HFF-Myc (cell line): ENCODE data around the gene SLAIN2.

Experiments
- DNase-seq: peaks from one replicate; pipeline ENCODE4 v3.0.0-alpha.2; 2011; ENCODE audit warnings: low read depth; ENCODE audit errors: extremely low read depth
- H3K4me3 ChIP-seq: replicated peaks from 2 replicates; pipeline ENCODE4 v1.5.1; 2011; ENCODE audit warnings: low read depth, mild to moderate bottlenecking, control low read depth, low read length
- CTCF ChIP-seq: IDR thresholded peaks from 2 replicates; pipeline ENCODE4 v1.5.1; 2012; ENCODE audit warnings: mild to moderate bottlenecking, low read depth, low read length, control low read depth; ENCODE audit errors: missing control alignments

SLAIN2 gene

DNA sequence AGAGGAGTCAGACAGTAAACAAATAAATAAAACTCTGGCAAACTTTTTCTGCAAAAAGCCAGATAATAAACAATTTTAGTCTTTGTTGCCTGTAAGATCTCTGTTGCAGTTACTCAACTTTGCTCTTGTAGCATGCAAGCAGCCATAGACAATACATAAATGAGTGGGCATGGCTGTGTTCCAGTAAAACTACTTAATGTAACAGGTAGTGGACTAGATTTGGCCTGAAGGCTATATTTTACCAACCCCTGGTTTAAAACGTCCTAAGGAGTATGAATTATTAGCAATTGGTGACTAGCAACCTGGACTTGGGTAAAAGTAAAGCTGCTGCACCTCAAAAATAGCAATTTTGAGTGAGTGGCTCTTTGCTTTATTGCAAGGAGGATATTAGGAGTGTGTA, 30.9 kb downstream of the SLAIN2 start:
- DNase-seq, result no peak

GRCh38 chr4:48375651-48376304, 34.4 kb downstream of the SLAIN2 start:
- no peak overlapping the region for H3K4me3 ChIP-seq
- no peak for TF ChIP-seq CTCF
- DNase-seq, result peak; percentile 56

More for the DNA sequence above, 30.9 kb downstream of the SLAIN2 start:
- H3K4me3 ChIP-seq, result no peak overlapping the region
- no peak for TF ChIP-seq CTCF

- TF ChIP-seq CTCF, result no peak
- DNase-seq, result no peak
- H3K4me3 ChIP-seq, result no peak overlapping the region
Measured at GRCh38 chr4:48379587-48380180, 38.4 kb downstream of the SLAIN2 start.

DNA sequence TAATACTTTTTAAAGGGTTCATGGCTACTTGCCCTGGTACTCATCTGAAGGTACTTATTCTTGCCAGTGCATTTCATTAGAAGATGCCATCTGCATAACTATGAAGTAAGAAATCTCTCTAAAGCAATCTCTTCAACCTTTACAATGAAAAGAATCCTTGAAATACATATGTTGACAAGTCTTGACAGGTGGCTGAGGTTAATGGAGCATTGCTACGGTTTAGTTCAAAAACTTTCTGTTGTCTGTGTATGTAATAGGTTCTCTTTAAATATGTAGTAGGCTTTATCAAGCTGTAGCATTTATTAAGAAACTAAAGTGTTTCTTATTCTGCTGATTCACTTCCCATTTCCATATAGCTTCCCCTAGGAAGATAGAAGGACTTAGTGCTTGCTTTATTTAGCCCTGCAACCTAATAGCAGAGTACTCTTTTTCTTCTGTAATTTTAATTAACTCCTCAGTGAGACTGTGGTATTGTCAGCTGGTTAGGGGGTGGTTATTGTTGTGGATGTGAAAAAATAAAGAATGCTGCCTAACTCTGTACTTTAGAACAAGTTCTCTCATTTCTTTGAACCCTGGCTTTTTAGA, 39.3 kb downstream of the SLAIN2 start:
- no peak for DNase-seq
- no peak for TF ChIP-seq CTCF
- H3K4me3 ChIP-seq, result no peak overlapping the region

DNA sequence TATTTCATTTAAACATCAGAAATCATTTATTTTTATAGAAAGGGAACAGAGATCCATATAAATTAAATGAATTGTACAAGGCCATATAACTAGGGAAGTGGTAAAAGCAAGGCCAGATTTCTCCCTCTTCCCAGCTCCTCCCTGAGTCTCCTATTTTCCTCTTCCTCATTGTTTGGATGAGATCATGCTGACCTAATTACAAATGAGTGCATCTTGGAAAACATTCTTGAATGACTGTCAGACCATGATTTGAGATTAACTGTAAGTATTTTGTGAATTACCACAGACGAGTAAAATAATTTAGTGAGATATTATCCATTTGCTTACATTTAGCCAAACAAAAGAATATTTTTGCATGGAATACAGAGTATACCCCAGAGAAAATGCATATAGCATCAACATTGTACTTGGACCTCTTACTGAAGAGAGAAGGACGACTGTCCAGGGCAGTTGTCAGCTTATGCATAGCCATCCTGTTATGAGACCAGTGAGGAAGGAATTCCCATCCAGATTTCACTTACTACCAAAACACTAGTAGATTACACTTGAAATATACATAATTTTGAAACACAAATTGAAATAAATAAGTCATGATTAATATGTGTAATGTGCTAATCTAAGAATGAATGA, 47.3 kb downstream of the SLAIN2 start:
- no peak for TF ChIP-seq CTCF
- DNase-seq, result no peak

DNA sequence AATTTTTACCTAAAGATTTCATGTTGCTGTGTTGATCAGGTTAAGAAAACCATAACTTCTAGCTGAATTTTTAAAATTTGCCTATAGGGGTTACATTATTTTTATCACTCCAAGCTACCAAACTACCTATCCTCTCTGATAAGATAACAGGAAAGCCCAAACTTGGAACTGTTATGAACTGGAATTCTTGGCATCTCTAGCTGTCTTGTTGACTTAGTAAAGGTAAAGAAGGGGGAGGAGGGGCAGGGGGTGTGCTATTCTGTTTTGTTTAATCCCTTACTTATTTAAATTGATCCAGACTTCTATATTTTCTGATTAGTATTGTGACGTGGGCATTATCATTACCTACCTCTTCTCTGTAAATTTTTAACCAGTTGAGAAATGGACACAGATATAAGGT, 54.7 kb downstream of the SLAIN2 start:
- DNase-seq, result no peak
- H3K4me3 ChIP-seq, result no peak overlapping the region
- no peak for TF ChIP-seq CTCF

More for the DNA sequence above, 47.3 kb downstream of the SLAIN2 start:
- H3K4me3 ChIP-seq, result no peak overlapping the region
